ENCODE data around the gene SOX21. TPM values are rescaled to one million over a fixed set of nuclear protein-coding genes. Genes with fewer than 3 reads are reported as not detected.

SOX21 gene
- total RNA-seq, 4 donors from 2014 or later: not detected

DNA sequence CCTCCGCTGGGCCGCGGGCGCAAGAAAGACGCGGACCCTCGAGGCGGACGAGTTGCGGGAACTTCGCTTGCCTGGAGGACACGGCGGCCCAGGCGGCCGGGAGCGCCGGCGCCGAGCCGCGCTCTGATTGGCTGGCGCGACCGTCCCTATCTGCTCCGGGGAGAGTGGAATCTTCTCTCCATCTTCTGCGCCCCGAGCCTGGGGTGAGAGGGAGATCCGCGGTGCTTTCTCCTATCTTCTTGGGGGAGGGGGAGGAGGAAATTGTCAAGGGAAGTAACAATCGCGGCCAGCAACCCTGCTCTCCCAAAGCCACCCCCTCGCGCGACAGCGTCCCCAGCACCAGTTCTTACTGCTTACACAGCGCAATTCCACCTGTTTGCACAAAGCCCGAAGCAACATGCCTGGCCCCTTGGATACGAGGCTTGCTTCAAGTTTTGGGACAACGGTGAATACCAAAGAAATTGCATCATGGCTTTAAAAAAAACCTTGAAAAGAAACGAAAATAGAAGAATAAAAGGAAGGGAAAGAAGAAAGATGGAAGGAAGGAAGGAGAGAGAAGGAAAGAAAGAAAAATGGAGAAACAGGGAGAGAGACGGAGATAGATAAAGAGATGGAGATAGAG lies 4.8 kb downstream of the SOX21 start:
- Histone ChIP-seq H3K9me3 (no peaks in the 10 kb centered on the region), H3K36me3 (no peaks in the 10 kb centered on the region), H3K27me3 (peaks cover 100% of the 10 kb centered on the region), H3K4me3 (no peak overlapping the region), H3K27ac (no peak overlapping the region), H3K4me1 (peaks cover 0 to 32% (median 24%) of the 10 kb centered on the region in 4 donors)
- in situ Hi-C loops (cut with MboI; ENCODE audit: low pct_ligation_motif_present in 1 of 4, low pct_unique_long_range_greater_than_20kb in 1 of 4, low sequenced_read_pairs in 3 of 4) (no loop called here), intact Hi-C loops (cut with DNase I; ENCODE audit: low total_unique reads) (no loop called here)
- TF ChIP-seq POLR2AphosphoS5 (IDR thresholded peaks at IDR 0.05) (no peak), CTCF (IDR thresholded peaks at IDR 0.05) (no peak), POLR2A (IDR thresholded peaks at IDR 0.05) (no peak), EP300 (IDR thresholded peaks at IDR 0.05; ENCODE audit: low read depth) (no peak)
- DNase-seq: no peak
- 9% methylated on average over 12 to 40 of the region's 41 CpGs for WGBS, 2 donors (ENCODE audit: low coverage in 1 of 2)

GRCh38 chr13:94706843-94707399 lies 5.4 kb downstream of the SOX21 start:
- intact Hi-C loops (cut with DNase I; ENCODE audit: low total_unique reads) (no loop called here), in situ Hi-C loops (cut with MboI; ENCODE audit: low pct_ligation_motif_present in 1 of 4, low pct_unique_long_range_greater_than_20kb in 1 of 4, low sequenced_read_pairs in 3 of 4) (no loop called here)
- Histone ChIP-seq H3K9me3 (no peaks in the 10 kb centered on the region), H3K27me3 (peaks cover 100% of the 10 kb centered on the region), H3K4me3 (no peak overlapping the region), H3K4me1 (peaks cover 0 to 26% (median 18%) of the 10 kb centered on the region in 4 donors), H3K36me3 (no peaks in the 10 kb centered on the region), H3K27ac (no peak overlapping the region)
- TF ChIP-seq EP300 (IDR thresholded peaks at IDR 0.05; ENCODE audit: low read depth): no peak
- no peak for TF ChIP-seq CTCF (IDR thresholded peaks at IDR 0.05)
- TF ChIP-seq POLR2AphosphoS5 (IDR thresholded peaks at IDR 0.05): no peak
- TF ChIP-seq POLR2A (IDR thresholded peaks at IDR 0.05): no peak
- no peak for DNase-seq
- 18 to 23% methylated on average over 13 to 15 of the region's 15 CpGs for WGBS, 2 donors (ENCODE audit: low coverage in 1 of 2)

GRCh38 chr13:94706101-94706842 lies 6.1 kb downstream of the SOX21 start:
- Histone ChIP-seq H3K27ac (no peak overlapping the region), H3K4me1 (peaks cover 0 to 22% (median 13%) of the 10 kb centered on the region in 4 donors), H3K4me3 (no peak overlapping the region), H3K27me3 (peaks cover 100% of the 10 kb centered on the region), H3K9me3 (no peaks in the 10 kb centered on the region), H3K36me3 (no peaks in the 10 kb centered on the region)
- no peak for TF ChIP-seq CTCF (IDR thresholded peaks at IDR 0.05)
- in situ Hi-C loops (cut with MboI; ENCODE audit: low pct_ligation_motif_present in 1 of 4, low pct_unique_long_range_greater_than_20kb in 1 of 4, low sequenced_read_pairs in 3 of 4): no loop called here
- 16% methylated on average over 16 of the region's 16 CpGs for WGBS, 2 donors (ENCODE audit: low coverage in 1 of 2)
- DNase-seq: no peak
- intact Hi-C loops (cut with DNase I; ENCODE audit: low total_unique reads): no loop called here

GRCh38 chr13:94705081-94706030 lies 7.0 kb downstream of the SOX21 start:
- intact Hi-C loops (cut with DNase I; ENCODE audit: low total_unique reads): no loop called here
- Histone ChIP-seq H3K9me3 (no peaks in the 10 kb centered on the region), H3K4me1 (peaks cover 0 to 14% (median 6%) of the 10 kb centered on the region in 4 donors), H3K36me3 (no peaks in the 10 kb centered on the region), H3K27ac (no peak overlapping the region), H3K27me3 (peaks cover 100% of the 10 kb centered on the region), H3K4me3 (no peak overlapping the region)
- 24 to 29% methylated on average over 27 to 40 of the region's 40 CpGs for whole genome bisulfite sequencing, 2 donors (ENCODE audit: low coverage in 1 of 2)
- in situ Hi-C loops (cut with MboI; ENCODE audit: low pct_ligation_motif_present in 1 of 4, low pct_unique_long_range_greater_than_20kb in 1 of 4, low sequenced_read_pairs in 3 of 4): no loop called here
- DNase-seq: no peak
- TF ChIP-seq POLR2AphosphoS5 (IDR thresholded peaks at IDR 0.05): no peak
- no peak for TF ChIP-seq EP300 (IDR thresholded peaks at IDR 0.05; ENCODE audit: low read depth)
- TF ChIP-seq POLR2A (IDR thresholded peaks at IDR 0.05): no peak
- no peak for TF ChIP-seq CTCF (IDR thresholded peaks at IDR 0.05)
